Stimulated activated CD4-positive, alpha-beta T cell treated with anti-CD3 and anti-CD28 coated beads, Interleukin-12 subunit alpha, Interleukin-12 subunit beta, amount 100 ng/mL, for 24 hours (primary cell): ENCODE measurements around the gene MYO15A.
A peak's percentile ranks its signal among the peaks of the same experiment; 100 is the strongest.

Experiments
- DNase-seq, 2 experiments: peaks; one replicate each; pipeline ENCODE4 v3.0.0-alpha.2; 2020; ENCODE audit warnings: low read depth in 2 of 2

MYO15A gene

DNA sequence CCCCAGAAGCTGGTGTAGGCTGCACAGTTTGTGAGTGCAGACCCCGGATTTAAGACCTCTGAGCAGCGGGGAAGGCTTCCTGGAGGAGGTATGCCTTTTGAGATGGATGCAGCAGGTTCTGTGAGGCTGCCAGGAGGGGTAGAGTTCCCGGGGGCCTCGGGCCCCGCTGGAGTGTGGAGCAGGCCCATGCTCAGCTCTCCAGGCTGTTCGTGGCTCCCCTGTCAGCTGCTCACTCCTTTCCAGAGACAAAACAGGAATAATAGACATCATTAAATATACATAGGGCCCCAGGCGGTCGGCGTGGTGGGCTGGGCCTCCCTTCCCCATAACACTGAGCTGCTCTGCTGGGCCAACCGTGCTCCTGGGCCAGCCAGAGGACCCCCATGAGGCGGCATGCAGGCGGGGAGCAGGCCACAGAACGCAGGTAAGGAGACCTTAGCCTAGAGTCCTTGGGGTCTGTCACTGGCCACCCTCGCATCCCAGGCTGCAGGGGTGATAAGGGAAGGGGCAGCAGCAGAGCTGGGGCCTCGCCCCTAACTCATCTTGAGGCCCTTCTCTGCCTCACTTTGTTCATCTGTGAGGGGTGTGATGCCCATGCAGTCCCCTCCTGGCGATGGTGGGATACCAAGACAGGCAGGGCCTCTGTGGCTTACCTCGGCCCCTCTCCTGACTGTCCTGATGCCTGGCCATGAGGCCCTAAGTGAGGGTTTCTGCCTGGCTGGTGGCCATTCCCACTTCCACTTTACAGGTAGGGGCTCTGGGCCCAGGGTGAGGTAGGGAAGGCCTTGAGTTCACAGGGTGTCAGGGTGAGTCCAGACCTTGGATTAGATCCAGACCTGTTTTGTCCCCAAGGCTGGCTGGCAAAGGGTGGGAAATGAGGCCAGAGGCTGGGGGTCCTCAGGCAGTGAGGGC is at the start of gene MYO15A:
Gene MYO15A, plus strand, starts transcription at position 356 of the 912 bp plus-strand sequence. CDS start 10,045 bp downstream, outside the sequence.
- no peak for DNase-seq

- DNase-seq = no peak
These were observed 49.3 kb upstream of the MYO15A start for GRCh38 chr17:18059283-18059682.

- no peak for DNase-seq
These were observed 44.5 kb upstream of the MYO15A start for GRCh38 chr17:18064053-18064452.

DNA sequence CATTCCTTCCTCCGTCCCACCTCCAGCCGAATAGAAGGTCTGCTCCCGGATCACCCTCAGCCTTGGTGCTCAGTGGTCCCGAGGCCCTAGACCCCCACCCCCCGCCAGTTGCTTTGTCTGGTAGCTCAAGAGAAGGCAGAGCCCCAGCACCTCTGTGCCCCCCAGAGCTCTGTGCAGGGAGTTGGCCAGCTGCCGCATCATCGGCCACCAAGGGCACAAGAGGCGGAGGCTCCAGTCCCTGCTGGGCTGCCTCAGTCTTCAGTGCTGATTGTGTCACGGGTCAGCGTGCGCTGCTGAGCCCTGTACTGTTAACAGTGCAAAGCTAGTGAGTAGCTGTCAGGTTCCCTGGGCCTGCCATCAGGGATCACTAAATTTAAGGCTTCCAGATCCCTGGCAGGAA is 43.0 kb upstream of the MYO15A start:
- no peak for DNase-seq

- DNase-seq = no peak
These were observed 41.7 kb upstream of the MYO15A start for GRCh38 chr17:18066866-18067265.

DNA sequence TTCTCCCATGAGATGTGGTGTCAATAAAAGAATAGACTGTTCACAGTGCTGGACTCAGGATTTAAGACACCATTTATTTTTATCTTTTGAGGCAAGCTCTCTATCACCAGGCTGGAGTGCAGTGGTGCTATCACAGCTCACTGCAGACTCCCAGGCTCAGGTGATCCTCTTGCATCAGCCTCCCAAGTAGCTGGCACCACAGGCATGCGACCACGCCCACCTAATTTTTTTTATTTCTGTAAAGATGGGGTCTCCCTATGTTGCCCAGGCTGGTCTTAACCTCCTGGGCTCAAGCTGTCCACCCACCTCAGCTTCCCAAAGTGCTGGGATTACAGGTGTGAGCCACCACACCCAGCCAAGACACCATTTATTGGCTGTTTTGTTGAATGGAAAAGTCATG is 39.5 kb upstream of the MYO15A start:
- no peak for DNase-seq

GRCh38 chr17:18070861-18071340 is 37.7 kb upstream of the MYO15A start:
- no peak for DNase-seq

GRCh38 chr17:18071751-18072150 is 36.8 kb upstream of the MYO15A start:
- DNase-seq = no peak

GRCh38 chr17:18074566-18075272 is 33.8 kb upstream of the MYO15A start:
- no peak for DNase-seq

DNA sequence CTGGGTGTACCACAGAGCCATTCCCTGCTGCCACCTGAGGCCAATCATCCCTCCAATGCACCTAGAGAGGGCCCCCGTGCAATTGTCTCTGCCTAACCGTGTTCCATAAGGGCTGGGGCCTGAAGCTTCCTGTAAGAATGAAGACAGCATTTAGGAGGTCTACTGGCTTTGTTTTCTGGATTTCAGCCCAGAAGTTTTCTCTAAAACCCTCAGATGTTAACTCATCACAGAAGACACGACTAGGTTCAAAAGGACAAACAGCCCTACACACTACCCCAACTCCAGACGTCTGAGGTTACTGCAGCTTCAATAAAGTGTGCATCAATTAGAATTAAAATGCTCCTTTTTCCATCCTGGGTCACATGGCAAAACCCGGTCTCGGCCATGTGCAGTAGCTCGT is 31.6 kb upstream of the MYO15A start:
- DNase-seq = no peak

- DNase-seq = no peak
These were observed 29.0 kb upstream of the MYO15A start for GRCh38 chr17:18079543-18079942.

GRCh38 chr17:18084256-18084655 is 24.3 kb upstream of the MYO15A start:
- no peak for DNase-seq

DNA sequence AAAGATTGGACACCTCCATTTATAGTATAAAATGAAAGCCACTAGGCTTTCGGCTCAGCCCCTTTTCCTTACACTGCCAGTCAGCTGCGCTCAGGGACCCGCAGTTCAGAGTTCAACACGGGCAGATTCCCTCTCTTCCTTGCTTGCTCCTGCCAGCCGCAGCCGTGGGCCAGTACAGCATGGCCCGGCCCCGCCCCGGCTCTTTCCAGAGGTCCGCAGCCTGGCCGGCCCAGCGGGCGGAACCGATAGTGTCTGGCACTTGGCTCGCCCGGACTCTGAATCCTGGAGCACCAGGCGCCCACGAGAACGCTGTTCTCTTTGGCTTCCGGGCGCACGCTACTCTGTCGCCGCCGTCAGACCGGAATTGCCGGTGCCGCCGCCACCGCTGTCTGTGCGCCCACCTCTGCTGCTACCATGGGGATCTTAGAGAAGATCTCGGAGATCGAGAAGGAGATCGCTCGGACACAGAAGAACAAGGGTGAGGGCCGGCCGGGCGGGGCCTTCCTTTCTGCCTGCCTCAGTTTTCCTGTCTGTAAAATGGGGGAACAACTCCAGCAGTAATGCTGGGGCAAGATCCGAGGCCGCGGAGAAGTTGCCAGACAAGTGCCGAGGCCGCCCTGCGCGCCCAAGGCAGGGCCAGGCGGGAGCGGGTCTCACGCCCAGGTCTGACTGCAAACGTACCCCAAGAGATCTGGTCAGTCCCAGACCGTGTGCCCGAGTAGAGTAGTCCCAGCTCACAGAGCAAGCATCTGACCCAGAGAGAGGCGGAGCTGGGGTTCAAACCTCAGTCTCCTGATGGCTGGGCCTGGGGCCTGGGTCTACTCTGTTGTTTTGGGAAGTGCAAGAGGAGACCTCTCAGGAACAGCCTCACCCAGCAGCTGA is 20.7 kb upstream of the MYO15A start, which contains the start of gene DRG2:
Gene DRG2, plus strand, starts transcription at position 339 of the 882 bp plus-strand sequence. Its CDS starts 76 bp downstream, at position 415.
- peak; percentile 80 to 89 for DNase-seq

DNA sequence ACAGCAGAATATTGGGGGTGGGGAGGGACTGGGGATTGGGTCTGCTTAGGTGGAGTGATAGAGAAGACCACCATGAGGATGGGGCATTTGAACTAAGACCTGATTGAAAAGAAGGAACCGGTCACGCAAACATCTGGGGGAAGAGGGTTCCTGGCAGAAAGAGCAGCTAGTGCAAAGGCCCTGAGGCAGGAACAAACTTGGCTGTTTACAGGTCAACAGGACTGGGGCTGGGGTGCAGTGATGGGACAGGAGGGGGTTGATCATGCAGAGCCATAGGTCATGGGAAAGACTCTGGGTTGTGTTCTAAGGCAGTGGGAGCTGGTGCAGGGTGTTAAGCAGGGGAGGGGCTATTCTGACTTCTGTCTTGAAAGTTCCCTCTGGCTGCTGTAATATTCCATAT is 18.9 kb upstream of the MYO15A start:
- no peak for DNase-seq

- no peak for DNase-seq
These were observed 14.7 kb upstream of the MYO15A start for GRCh38 chr17:18093616-18094408.

DNA sequence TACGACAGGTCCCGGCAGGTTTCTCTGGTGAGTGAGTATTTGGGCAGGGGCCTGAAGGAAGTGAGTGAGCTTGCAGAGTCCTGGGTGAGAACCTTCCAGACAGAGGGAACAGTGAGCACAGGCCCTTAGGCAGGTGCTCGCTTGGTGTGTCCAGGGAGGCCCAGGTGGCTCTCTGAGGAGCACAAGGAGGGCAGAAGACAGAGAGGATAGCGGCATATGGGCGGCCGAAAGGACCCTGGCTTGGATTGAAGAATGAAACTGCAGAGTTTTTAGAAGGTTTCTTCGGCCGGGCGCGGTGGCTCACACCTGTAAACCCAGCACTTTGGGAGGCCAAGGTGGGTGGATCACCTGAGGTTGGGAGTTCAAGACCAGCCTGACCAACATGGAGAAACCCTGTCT is 14.1 kb upstream of the MYO15A start:
- no peak for DNase-seq

- DNase-seq = no peak
These were observed 9.0 kb upstream of the MYO15A start for GRCh38 chr17:18099516-18099915.

- DNase-seq = no peak
These were observed 7.9 kb upstream of the MYO15A start for GRCh38 chr17:18100616-18101015.

- DNase-seq = no peak
These were observed 6.7 kb upstream of the MYO15A start for GRCh38 chr17:18101828-18102227.

DNA sequence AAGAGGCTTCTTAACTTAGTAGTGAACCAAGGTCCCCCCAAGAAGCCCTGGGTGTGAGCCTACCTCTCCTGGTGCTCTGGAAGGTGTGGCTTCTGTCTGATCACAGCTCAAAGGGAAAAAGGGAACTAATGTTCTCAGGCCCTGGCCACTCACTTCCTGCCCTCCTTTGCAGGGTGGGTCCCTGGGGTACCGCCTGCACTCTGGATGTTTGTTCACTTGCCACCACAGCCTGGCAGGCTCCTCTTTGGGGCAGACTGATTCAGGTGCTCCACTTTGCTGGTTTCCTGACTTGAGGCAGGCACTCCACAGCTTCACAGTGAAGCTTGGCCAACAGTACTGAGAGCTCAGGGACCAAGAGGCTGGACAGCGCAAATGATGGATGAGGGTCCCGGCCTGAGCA is 5.9 kb upstream of the MYO15A start:
- DNase-seq = no peak

DNA sequence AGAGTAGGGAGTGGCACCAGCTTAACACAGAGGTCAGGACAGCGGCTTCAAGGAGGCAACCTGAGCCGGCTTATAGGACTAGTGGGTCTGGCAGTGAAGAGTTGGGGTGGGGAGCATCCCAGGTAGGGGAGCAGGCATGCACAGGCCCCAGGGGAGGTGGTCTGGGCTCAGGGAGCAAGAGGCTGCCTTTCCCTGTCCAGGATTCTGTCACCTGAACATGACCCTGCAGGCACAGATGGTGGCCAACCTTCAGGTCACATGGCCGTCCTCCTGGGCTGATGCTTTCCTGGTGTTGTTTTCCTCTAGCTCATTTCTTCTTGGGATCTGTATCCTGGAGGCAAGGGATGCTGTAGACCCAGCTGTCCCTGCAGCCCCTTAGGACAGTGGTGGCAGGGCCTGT is 3.5 kb upstream of the MYO15A start:
- no peak for DNase-seq
